Measurements from ENCODE around the gene TMEM169. TPM values are rescaled to one million over a fixed set of nuclear protein-coding genes. Genes with fewer than 3 reads are reported as not detected.
"Not testable (repeated sequence)": the region's sequence is repeated elsewhere in the genome, so short reads cannot be mapped to it uniquely, and the experiment has no call there.

TMEM169 gene
- total RNA-seq, 1 experiment from 2014 or later: 0.40 TPM

GRCh38 chr2:216131175-216131926 is 49.6 kb downstream of the TMEM169 start:
- no peak for DNase-seq (ENCODE audit: low read depth)

- no peak for DNase-seq (ENCODE audit: low read depth)
Observed at GRCh38 chr2:216132585-216132984, 50.9 kb downstream of the TMEM169 start.

- DNase-seq (ENCODE audit: low read depth): no peak
Observed at GRCh38 chr2:216133397-216133796, 51.7 kb downstream of the TMEM169 start.

GRCh38 chr2:216134958-216135541 is 53.3 kb downstream of the TMEM169 start:
- no peak for DNase-seq (ENCODE audit: low read depth)

- DNase-seq (ENCODE audit: low read depth): peak; percentile 7
Observed at GRCh38 chr2:216139884-216140283, 58.2 kb downstream of the TMEM169 start.

GRCh38 chr2:216141516-216141915 is 59.8 kb downstream of the TMEM169 start:
- DNase-seq (ENCODE audit: low read depth): not testable (repeated sequence)

- DNase-seq (ENCODE audit: low read depth): no peak
Observed at GRCh38 chr2:216142540-216142939, 60.8 kb downstream of the TMEM169 start.

GRCh38 chr2:216144372-216144771 is 62.7 kb downstream of the TMEM169 start:
- no peak for DNase-seq (ENCODE audit: low read depth)

GRCh38 chr2:216144857-216145256 is 63.1 kb downstream of the TMEM169 start:
- no peak for DNase-seq (ENCODE audit: low read depth)

GRCh38 chr2:216146573-216146972 is 64.9 kb downstream of the TMEM169 start:
- DNase-seq (ENCODE audit: low read depth): no peak

GRCh38 chr2:216147172-216148131 is 65.7 kb downstream of the TMEM169 start:
- no peak for DNase-seq (ENCODE audit: low read depth)

- DNase-seq (ENCODE audit: low read depth): no peak
Observed at GRCh38 chr2:216148983-216149382, 67.3 kb downstream of the TMEM169 start.

GRCh38 chr2:216149741-216150140 is 68.0 kb downstream of the TMEM169 start:
- no peak for DNase-seq (ENCODE audit: low read depth)

GRCh38 chr2:216151313-216152025 is 69.8 kb downstream of the TMEM169 start:
- no peak for DNase-seq (ENCODE audit: low read depth)

Other genes starting within 250 kb of the TMEM169 start
- 14.8 and 18.0 TPM in 2 replicates for gene MREG, start 68.4 kb upstream of the TMEM169 start, total RNA-seq (2014; rRNA removed; shearing (Covaris generic))
- gene PECR, start 110 bp upstream of the TMEM169 start, total RNA-seq (2014; rRNA removed; shearing (Covaris generic)): 5.7 and 7.7 TPM in 2 replicates
- 425 and 512 TPM in 2 replicates for gene XRCC5, start 27.4 kb downstream of the TMEM169 start, total RNA-seq (2014; rRNA removed; shearing (Covaris generic))

Data from Daoy (cell line).